Epithelial cell of esophagus (primary cell): ENCODE results near the gene ETNK2.
A peak's percentile ranks its signal among the peaks of the same experiment; 100 is the strongest.

Source experiments
- DNase-seq: peaks from one replicate; pipeline ENCODE4 v3.0.0; 2010; ENCODE audit warnings: low read depth
- H3K4me3 ChIP-seq: 2 replicates; pipeline ENCODE4 v1.5.1; 2011; ENCODE audit warnings: mild to moderate bottlenecking, low read length, control low read depth
- CTCF ChIP-seq: IDR thresholded peaks from 2 replicates; pipeline ENCODE4 v1.5.1; 2011; ENCODE audit warnings: low read depth, mild to moderate bottlenecking, low read length, control low read depth, inconsistent platforms; ENCODE audit not compliant: insufficient read depth; ENCODE audit errors: missing control alignments

ETNK2 gene

GRCh38 chr1:204130981-204131892 lies 20.6 kb downstream of the ETNK2 start:
- DNase-seq: peak; percentile 87
- H3K4me3 ChIP-seq: no peak overlapping the region
- peak; percentile 11 for TF ChIP-seq CTCF

- no peak for DNase-seq
- H3K4me3 ChIP-seq: no peak overlapping the region
- no peak for TF ChIP-seq CTCF
Observed at GRCh38 chr1:204130178-204130577, 21.7 kb downstream of the ETNK2 start.

- peak overlapping the region; percentile 38 for H3K4me3 ChIP-seq
- DNase-seq: peak; percentile 61
- TF ChIP-seq CTCF: peak; percentile 80
Observed at GRCh38 chr1:204128964-204129896, 22.6 kb downstream of the ETNK2 start.

- H3K4me3 ChIP-seq: no peak overlapping the region
- TF ChIP-seq CTCF: no peak
- DNase-seq: no peak
Observed at GRCh38 chr1:204128464-204128963, 23.3 kb downstream of the ETNK2 start.

DNA sequence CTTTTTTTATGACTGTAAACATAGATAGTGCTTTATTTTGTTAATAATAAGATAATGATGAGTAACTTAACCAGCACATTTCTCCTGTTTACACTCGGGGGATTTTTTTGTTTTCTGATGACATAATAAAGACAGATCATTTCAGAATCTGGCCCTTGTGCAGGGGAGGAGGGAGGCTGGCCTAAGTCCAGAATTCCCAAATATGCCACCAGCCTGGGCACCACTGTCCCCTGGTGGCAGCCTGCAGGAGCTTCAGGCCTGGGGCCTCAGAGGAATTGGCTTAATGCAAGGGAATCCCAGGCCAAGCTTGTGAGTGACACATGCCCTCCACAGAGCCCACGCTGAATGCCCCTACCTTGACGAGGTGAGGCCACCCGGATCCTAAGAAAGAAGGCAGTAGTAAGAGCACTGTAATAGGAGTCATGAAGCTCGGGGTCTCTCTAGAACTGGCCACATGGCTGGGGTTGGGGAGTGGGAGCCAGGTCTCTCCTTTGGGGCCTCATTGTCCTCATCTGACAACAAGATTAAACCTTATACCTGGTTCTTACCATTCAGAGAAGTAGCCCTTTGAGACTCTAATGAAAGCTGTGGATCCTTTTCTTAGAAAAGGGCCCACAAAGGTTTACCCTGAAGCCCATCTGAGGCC lies 24.1 kb downstream of the ETNK2 start:
- DNase-seq: peak; percentile 86
- H3K4me3 ChIP-seq: no peak overlapping the region
- peak; percentile 99 for TF ChIP-seq CTCF

GRCh38 chr1:204126956-204127355 lies 24.9 kb downstream of the ETNK2 start:
- no peak overlapping the region for H3K4me3 ChIP-seq
- no peak for DNase-seq
- TF ChIP-seq CTCF: no peak
